ENCODE results near the gene ALG1.
"Not testable (repeated sequence)": the region's sequence is repeated elsewhere in the genome, so short reads cannot be mapped to it uniquely, and the experiment has no call there.

Gene ALG1

GRCh38 chr16:5103296-5104032, 31.8 kb downstream of the ALG1 start:
- DNase-seq, result not testable (repeated sequence)

- DNase-seq, result not testable (repeated sequence)
These were observed 33.4 kb downstream of the ALG1 start for GRCh38 chr16:5105039-5105438.

- DNase-seq, result no peak
These were observed 37.0 kb downstream of the ALG1 start for GRCh38 chr16:5108505-5109158.

- not testable (repeated sequence) for DNase-seq
These were observed 39.3 kb downstream of the ALG1 start for GRCh38 chr16:5110933-5111332.

- DNase-seq, result not testable (repeated sequence)
These were observed 45.2 kb downstream of the ALG1 start for GRCh38 chr16:5116780-5117295.

- DNase-seq, result not testable (repeated sequence)
These were observed 45.9 kb downstream of the ALG1 start for GRCh38 chr16:5117300-5118087.

GRCh38 chr16:5131467-5132004, 59.9 kb downstream of the ALG1 start:
- DNase-seq, result not testable (repeated sequence)

- not testable (repeated sequence) for DNase-seq
These were observed 61.4 kb downstream of the ALG1 start for GRCh38 chr16:5132915-5133600.

GRCh38 chr16:5134739-5135452, 63.3 kb downstream of the ALG1 start:
- DNase-seq, result not testable (repeated sequence)

All from NCI-H187 treated with DMSO at 0.1 percent for 48 hours (cell line).